Fibroblast of mammary gland (primary cell): ENCODE data around the gene GNS.

Experiments
- DNase-seq: peaks from one replicate; pipeline ENCODE4 v3.0.0-alpha.2; 2010; ENCODE audit warnings: low read depth
- H3K4me3 ChIP-seq: 2 replicates; pipeline ENCODE4 v1.5.1; 2011; ENCODE audit warnings: low read depth, mild to moderate bottlenecking, low read length, moderate library complexity; ENCODE audit not compliant: control insufficient read depth
- CTCF ChIP-seq: conservative IDR thresholded peaks from 2 replicates; pipeline ENCODE4 v1.5.1; 2011; ENCODE audit warnings: low read depth, low read length, inconsistent platforms; ENCODE audit not compliant: control insufficient read depth, insufficient read depth

GNS gene

DNA sequence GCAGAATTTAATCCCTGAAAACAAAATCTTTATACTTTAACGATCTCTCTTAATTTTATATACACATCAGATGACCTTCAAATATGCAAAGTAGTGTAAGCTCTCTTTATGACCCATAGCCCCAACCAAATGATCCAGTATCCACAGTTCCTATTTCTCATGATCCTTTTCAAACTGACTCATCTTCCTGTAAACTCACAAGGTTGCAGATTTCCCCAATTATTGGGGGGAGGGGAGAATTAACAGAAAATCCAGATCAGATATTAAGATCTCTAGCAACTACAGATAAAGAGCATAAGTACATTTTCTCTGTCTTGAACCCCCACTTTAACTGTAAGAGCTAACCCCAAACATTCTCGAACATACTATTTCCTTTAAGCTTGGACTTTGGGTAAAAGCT, 12.5 kb downstream of the GNS start:
- no peak for TF ChIP-seq CTCF
- peak; percentile 81 for DNase-seq
- no peak overlapping the region for H3K4me3 ChIP-seq

DNA sequence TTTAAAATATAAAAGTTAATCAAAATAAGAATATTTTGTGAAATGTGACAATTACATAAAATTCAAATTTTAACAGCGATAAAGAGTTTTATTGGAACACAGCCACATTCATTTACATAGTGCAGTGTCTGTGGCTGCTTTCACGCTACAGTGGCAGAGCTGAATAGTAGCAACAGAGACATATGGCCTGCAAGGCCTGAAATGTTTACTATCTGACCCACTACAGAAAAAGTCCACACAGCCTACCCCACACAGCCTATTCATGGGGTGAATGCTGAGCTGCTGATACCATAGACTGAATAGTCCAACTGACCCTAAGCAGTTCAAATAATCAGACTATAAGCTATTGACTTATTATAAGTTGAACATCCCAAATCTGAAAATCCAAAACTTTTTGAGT, 13.2 kb downstream of the GNS start:
- DNase-seq = no peak
- H3K4me3 ChIP-seq = no peak overlapping the region
- no peak for TF ChIP-seq CTCF

DNA sequence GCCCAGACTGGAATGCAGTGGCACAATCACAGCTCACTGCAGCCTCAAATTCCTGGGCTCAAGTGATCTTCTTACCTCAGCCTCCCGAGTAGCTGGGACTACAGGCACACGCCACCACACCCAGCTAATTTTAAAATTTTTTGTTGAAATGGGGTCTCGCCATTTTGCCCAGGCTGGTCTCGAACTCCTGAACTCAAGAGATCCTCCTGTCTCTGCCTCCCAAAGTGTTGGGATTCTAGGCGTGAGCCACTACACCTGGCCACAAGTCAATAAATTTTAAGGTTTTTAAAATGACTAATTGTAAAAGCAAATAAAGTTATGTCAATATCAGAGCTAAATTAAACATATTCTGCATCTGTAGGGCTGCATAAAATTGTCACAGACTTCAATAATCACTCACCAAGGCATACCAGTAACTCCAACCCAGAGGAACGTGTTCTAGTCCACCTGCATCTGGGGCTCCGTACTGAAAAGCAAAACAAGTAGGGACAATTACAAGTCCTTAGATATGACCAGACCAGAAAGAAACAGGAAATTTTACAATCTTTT, 13.9 kb downstream of the GNS start:
- DNase-seq = no peak
- no peak overlapping the region for H3K4me3 ChIP-seq
- TF ChIP-seq CTCF = no peak

DNA sequence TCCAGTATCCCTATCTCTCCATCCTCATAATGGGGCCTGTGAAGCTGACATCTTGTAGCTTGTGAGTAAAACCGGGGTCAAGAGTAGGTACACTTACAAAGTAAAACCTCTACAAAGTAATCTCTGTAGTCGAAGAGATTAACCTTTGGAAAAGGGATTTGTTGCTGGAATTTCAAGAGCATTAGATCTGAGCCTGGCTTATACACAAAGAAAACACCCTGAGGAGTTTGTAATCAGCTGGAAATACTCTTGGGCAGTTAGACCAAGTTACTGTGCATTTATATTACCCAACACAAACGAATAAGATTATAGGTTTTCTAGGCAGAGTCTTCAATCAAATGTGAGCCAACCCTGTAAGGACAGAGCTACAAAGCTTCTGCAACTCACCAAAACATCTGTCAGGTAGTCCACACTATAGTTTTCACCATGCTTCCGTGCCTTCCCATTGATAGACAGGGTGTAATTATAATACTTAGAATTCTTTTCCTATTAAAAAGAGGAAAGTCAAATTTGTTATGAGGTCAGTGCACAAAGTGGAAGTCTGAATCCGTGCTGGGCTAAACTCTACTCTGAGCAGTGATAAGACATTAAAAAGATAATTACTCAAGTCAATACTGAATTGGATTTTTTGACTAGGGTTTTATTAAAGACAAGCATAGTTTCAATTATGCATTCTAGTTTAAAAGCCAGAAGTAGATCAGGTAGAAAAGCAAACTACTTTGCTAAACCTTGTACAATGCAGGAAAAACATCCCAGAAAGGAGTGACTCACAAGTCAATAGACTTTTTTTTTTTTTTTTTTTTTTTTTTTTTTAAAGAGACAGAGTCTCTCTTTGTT, 14.6 kb downstream of the GNS start:
- peak; percentile 50 for DNase-seq
- TF ChIP-seq CTCF = no peak
- no peak overlapping the region for H3K4me3 ChIP-seq

GRCh38 chr12:64743206-64743605, 16.0 kb downstream of the GNS start:
- no peak for DNase-seq
- H3K4me3 ChIP-seq = no peak overlapping the region
- no peak for TF ChIP-seq CTCF

DNA sequence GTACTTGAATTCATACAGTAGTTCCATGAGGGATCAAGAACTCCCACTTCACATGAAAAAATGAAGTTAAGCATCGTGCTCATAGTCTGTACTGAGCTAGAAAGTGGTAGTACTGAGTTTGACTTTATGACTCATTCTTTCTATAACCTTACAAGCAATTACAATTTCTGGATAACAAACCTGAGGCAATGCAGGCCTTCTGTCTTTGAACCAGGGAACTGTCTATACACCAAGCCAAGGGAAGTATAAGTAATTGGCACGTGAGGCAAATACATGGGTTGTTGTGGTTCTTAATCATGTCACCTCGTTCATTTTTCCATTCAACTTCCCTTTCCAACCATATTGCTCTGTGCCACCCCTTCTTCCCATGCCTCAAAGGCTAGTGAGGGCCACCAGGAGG, 16.8 kb downstream of the GNS start:
- no peak for TF ChIP-seq CTCF
- no peak overlapping the region for H3K4me3 ChIP-seq
- DNase-seq = no peak
